PFSK-1 (cell line): ENCODE measurements around the gene VAPB. TPM values are rescaled to one million over a fixed set of nuclear protein-coding genes. Genes with fewer than 3 reads are reported as not detected.
A peak's percentile ranks its signal among the peaks of the same experiment; 100 is the strongest.

Experiments used
- FOXP2 ChIP-seq: optimal IDR thresholded peaks from 2 replicates; pipeline ENCODE3; 2011; ENCODE audit warnings: borderline replicate concordance, control low read depth, inconsistent platforms; ENCODE audit not compliant: insufficient read depth; ENCODE audit errors: extremely low read length, extremely low read depth
- POLR2AphosphoS5 ChIP-seq: IDR thresholded peaks from 2 replicates; pipeline ENCODE4 v1.6.1; 2012; ENCODE audit warnings: low read depth, mild to moderate bottlenecking, control low read depth, low read length, moderate library complexity
- SIN3A ChIP-seq: IDR thresholded peaks from 2 replicates; pipeline ENCODE4 v1.6.1; 2012; ENCODE audit warnings: mild to moderate bottlenecking, low read length, moderate library complexity, borderline replicate concordance; ENCODE audit not compliant: insufficient read depth
- TAF1 ChIP-seq: IDR thresholded peaks from 2 replicates; pipeline ENCODE4 v1.6.1; 2012; ENCODE audit warnings: low read length, control low read depth, borderline replicate concordance; ENCODE audit not compliant: insufficient read depth
- polyA plus RNA-seq: library from polyadenylated mRNA; unstranded; fragments of >200 nt; gene quantifications from one replicate; pipeline ENCODE4 v1.2.1, GENCODE V29; 2012; ENCODE audit warnings: low read depth, missing spikeins; ENCODE audit not compliant: insufficient read length
- TF ChIP-seq, protein P1 (sequence below), 2 experiments: IDR thresholded peaks; 2 replicates each; pipeline versions ENCODE4 v1.6.1 to v1.8.0; 2011 to 2012; ENCODE audit warnings: low read depth in 2 of 2, low read length in 2 of 2, control low read depth in 1 of 2, inconsistent platforms in 1 of 2, mild to moderate bottlenecking in 1 of 2, moderate library complexity in 1 of 2; ENCODE audit not compliant: insufficient read depth in 1 of 2

Gene VAPB, protein sequence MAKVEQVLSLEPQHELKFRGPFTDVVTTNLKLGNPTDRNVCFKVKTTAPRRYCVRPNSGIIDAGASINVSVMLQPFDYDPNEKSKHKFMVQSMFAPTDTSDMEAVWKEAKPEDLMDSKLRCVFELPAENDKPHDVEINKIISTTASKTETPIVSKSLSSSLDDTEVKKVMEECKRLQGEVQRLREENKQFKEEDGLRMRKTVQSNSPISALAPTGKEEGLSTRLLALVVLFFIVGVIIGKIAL
- 46.0 TPM for polyA plus RNA-seq

DNA sequence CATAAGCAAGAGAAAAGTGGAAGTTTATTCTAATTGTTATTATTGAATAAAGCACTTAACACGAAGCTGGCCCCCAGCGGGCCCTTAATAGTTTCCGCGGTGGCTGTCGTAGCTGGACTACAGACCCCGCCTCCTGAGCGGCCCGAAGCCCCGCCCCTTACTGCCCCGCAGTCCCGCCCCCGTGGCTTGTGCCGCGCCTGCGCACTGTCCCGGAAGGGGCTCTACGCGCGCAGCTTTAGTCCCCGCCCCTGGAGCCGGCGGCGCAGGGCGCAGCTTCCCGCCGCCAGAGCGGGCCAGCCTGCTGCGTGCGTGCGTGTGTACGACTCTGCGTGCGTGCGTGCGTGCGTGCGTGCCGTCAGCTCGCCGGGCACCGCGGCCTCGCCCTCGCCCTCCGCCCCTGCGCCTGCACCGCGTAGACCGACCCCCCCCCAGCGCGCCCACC is at the start of gene VAPB:
Gene VAPB (plus strand): TSS at position 348 of the 442 bp plus-strand sequence. CDS start 231 bp downstream, outside the sequence.
- TF ChIP-seq FOXP2 (peak; percentile 98), TAF1 (0 out of 2 replicates have a peak, but pooled peaks have one; percentile 27), POLR2AphosphoS5 (no peak), SIN3A (no peak)
- TF ChIP-seq, protein P1, sequence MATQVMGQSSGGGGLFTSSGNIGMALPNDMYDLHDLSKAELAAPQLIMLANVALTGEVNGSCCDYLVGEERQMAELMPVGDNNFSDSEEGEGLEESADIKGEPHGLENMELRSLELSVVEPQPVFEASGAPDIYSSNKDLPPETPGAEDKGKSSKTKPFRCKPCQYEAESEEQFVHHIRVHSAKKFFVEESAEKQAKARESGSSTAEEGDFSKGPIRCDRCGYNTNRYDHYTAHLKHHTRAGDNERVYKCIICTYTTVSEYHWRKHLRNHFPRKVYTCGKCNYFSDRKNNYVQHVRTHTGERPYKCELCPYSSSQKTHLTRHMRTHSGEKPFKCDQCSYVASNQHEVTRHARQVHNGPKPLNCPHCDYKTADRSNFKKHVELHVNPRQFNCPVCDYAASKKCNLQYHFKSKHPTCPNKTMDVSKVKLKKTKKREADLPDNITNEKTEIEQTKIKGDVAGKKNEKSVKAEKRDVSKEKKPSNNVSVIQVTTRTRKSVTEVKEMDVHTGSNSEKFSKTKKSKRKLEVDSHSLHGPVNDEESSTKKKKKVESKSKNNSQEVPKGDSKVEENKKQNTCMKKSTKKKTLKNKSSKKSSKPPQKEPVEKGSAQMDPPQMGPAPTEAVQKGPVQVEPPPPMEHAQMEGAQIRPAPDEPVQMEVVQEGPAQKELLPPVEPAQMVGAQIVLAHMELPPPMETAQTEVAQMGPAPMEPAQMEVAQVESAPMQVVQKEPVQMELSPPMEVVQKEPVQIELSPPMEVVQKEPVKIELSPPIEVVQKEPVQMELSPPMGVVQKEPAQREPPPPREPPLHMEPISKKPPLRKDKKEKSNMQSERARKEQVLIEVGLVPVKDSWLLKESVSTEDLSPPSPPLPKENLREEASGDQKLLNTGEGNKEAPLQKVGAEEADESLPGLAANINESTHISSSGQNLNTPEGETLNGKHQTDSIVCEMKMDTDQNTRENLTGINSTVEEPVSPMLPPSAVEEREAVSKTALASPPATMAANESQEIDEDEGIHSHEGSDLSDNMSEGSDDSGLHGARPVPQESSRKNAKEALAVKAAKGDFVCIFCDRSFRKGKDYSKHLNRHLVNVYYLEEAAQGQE (IDR thresholded peaks at IDR 0.05; ENCODE audit: insufficient read depth in 1 of 2, low read depth in 2 of 2, low read length in 2 of 2) = no peak

DNA sequence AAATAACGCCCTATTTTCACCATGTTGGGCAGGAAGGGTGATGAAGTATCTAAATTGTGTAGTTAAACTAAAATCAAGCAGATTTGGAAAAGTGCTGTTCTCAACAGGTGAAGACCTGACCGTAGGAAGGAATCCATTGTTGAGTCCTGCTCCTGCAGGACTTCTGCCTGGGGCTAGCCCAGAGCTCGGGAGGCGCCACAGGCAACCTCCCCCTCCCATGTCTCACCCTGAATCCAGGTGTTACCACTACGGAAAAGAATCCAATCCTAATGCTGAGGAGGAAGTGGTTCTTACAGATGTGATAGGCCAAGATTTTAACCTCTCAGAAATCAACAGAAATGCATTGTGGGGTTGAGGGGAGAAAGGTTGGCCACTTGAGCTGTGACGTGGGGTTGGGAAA is 49.3 kb upstream of the VAPB start:
- TF ChIP-seq FOXP2 (no peak), SIN3A (no peak), TAF1 (no peak), POLR2AphosphoS5 (no peak)
- TF ChIP-seq, protein P1 (IDR thresholded peaks at IDR 0.05; ENCODE audit: insufficient read depth in 1 of 2, low read depth in 2 of 2, low read length in 2 of 2) = no peak

DNA sequence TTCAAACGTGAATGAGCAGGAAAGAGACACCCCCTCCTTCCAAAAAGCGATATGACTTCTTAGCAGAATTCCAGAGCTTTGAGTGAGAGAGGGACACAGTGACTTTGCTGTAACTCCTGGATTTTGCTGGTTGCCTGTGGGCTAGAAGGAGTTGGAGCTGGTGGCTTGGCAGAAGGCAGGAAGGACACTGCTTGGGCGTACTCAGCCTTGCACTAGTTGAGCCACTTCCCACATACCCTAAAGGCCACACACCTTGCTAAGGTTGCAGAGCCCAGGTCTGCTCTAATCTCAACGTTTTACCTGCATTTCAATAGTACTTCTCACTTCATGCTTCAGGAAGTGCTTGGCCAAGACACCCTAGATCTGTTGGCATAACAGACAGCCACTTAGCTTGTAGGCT is 48.9 kb upstream of the VAPB start:
- TF ChIP-seq, protein P1 (IDR thresholded peaks at IDR 0.05; ENCODE audit: insufficient read depth in 1 of 2, low read depth in 2 of 2, low read length in 2 of 2) = no peak
- TF ChIP-seq POLR2AphosphoS5 (no peak), SIN3A (no peak), FOXP2 (no peak), TAF1 (no peak)

DNA sequence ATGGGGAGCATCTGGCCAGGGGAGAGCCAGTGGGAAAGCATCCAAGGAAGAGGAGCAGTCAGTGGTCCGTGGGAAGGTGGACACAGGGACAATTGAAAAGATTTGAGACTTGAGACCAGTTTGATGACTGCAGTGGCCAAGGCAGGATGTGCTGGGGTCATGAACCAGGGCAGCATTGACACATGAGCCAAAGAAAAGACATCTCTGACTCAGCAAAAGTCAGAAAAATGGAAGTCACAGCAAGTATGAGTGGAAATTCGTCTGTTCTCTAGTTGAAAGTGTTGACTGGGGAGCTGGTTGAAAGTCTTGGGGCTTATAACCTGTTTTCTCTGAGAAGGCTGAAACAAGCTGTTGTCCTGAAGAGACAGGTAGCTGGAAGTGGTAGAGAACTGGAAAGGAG is 48.2 kb upstream of the VAPB start:
- TF ChIP-seq POLR2AphosphoS5 (no peak), FOXP2 (no peak), SIN3A (no peak), TAF1 (no peak)
- TF ChIP-seq, protein P1 (IDR thresholded peaks at IDR 0.05; ENCODE audit: insufficient read depth in 1 of 2, low read depth in 2 of 2, low read length in 2 of 2) = no peak
